GM18517 (cell line): ENCODE measurements around the gene GPR143.

Experiments used
- ATAC-seq: cut with Tn5 transposase; IDR thresholded peaks from one replicate; pipeline ENCODE4 v1.9.1; 2021; ENCODE audit warnings: mild to moderate bottlenecking, moderate library complexity; ENCODE audit not compliant: unreplicated experiment

The GPR143 gene

DNA sequence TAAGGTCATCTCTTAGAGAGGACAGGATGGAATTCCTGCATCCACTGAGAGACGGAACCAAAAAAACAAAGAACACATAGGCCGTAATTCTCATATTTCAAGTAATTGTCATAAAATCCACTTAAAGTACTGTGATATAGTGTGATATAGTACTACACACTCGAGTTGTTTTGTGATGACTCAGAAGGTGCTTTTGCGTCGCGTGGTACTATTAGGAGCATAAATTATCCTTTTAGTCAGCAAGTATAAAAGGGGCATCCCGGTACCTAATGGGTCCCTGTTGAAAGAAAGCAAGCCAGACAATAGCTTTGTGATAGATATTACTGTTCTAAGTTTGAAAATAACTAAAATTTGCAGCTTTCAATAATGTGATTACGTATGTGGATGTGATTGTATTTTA, 55.3 kb downstream of the GPR143 start:
- ATAC-seq, result no peak

DNA sequence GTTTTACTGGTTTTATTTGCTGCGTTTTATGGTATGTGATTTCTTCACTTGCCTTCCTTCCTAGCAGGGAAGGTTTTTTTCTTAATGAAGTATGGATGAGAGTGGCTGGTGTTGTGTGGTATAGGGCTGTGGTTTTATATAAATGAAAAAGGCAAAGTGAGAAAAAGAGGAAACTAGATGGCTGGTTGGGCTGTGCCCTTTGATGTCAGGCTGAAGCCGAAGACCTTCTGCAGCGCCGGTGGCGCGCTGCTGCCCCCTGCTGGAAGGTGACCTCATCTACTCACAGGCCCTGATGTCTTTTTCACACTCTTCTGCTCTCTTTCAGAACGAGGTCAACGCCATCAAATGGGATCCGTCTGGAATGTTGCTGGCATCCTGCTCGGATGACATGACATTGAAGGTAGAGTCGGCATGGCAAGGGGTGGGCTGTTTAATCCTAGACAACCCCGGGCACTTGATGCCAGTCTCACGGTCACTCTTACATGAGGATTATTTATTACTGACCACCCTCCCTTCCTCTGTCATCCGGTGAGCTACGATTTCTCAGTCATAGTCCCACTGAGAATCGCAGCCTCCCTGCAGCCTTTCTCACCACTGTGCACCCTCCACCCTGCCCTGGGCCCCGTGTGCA, 56.6 kb downstream of the GPR143 start:
- peak; percentile 72 for ATAC-seq

DNA sequence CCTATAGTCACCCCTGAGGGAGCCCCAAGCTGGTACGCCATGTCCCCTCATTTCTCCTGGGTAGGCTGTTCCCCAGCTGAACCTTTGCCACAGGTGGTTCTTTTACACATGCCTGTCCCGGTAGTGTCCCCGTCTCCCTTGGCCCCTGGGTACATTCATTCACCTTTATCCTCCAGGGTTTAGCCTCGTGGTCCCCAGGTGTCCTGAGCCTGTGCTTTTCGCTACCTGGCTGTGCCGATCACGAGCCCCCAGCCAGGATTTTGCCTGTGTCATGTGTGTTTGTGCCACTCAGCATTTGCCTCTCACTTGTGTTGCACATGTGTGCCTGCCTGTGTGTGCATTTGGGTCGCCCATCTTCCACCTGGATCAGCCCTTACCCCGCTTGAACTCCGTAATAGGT, 57.6 kb downstream of the GPR143 start:
- no peak for ATAC-seq

DNA sequence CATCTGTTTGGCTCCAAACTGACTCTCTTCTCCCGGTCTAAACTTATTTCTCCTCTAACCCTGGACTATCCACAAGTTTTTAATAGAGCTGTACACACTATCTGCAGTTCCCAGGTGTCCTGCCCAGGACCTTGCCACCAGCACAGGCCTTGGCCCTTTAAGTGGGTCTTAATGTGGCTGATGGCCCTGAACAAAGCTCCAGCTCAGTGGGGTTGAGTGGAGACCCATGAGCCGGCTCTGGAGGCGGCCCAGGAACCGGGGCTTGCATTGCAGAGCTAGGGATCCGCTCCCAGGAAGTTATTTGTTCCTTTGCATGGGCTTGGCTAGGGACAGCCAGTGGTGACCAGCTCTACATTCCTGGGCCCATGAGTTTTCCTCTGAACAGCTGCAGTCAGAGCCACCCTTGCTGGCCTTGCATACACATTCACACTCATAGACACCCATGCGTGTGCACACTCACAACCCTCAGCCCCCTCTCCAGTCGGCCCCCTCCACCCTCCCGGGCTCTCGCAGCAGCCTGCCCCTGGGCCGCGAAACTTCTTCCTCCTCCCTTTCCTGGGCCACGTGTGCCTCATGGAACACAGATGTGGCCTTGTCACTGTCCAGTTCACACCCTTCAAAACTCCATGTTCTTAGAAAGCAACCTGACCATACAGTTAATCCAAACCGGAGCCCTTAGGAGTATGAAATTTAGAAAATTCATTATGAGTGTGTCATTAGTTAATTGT, 58.2 kb downstream of the GPR143 start:
- no peak for ATAC-seq

DNA sequence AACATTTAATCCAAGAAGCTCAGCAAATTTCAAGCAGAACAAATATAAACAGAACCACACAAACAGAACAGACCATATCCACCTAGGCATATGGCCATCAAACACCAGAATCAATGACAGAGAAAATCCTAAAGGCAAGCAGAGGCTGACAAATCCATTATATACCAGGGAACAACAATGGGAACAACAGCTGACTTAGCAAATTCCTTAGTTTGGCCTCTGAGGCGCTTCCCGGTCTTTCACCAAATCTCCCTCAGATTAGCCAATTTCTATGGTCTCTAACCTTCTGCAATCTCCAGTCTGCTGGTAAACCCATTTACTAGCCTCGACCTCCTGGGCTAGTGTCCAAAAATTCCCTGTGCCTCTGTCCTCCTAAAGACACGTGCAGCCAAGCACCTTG, 59.2 kb downstream of the GPR143 start:
- no peak for ATAC-seq

DNA sequence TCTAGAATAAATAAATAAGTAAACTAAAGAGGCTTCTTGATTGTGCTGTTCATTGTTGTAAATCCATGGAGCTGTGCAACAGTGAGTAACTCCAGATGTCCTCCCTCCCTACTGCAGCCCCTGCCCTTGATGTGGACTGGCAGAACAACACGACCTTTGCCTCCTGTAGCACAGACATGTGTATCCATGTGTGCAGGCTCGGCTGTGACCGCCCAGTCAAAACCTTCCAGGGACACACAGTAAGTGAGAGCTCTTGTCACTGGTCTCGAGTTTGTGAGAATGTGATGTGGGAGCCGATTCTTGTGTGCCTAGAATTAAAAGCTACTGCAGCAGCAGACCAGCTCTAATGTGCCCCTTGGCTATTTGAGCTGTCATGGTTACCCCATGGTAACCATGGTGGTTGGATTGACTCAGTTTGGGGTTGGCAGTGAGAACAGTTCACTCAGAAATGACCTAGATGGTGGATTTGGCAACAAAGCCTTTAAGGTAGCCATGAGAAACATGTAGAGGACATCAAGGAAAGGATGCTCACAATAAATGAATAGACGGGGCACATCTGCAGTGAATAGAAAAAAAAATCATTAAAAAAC, 60.7 kb downstream of the GPR143 start:
- no peak for ATAC-seq

DNA sequence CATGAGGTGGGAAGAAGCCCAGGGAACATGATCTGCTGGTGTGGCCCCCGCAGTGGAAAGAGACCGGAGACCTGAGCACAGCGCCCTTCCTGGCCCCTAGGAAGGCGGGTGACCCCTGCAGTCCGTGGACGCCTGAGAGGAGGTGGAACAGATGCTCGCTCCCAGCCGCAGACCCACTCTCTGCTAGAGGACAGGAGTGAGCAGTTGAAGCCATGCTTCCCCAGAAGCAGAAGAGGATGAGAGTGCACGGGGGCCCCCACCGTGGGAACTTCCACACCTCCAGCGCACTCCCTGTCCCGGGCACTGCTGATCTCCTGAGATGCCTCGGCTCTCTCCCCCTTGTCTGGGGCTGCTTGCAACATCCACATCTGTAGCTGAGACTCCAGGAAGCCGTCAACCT, 62.2 kb downstream of the GPR143 start:
- no peak for ATAC-seq

DNA sequence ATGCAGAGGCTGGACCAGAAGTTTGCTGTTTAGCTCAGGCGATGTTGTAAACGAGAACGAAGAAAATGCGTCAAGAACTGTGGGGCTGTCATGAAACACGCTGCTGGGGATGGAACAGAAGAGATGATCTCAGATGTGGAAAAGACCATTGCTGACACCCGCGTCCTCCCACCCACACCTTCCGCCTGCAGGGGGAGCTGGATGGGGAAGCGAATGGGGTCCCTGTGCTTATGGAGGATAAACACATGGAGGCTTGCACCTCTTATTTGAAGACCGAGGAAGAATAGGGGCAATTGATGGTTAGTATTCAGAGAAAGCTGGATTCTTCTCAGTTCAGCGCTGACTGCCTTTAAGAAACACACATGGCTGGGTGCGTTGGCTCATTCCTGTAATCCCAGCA, 63.9 kb downstream of the GPR143 start:
- no peak for ATAC-seq

DNA sequence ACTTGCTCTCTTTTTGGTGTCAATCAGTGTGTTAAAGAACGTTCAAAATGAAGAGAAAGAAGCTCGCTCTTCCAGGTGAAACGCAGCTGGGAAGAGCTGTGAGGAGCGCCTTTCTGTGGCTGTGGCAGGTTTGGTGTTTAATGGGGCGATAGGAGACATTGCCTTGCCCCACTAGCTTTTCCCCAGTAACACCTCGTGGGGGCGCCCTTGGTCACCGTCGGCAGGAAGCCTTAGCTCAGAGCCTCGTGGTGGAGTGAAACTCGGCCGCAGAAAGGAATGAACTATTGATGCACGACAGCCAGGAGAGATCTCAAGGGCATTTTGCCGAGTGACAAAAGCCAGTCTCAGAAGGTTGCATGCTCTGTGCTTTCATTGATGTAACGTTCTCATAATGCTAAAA, 65.1 kb downstream of the GPR143 start:
- ATAC-seq, result no peak

DNA sequence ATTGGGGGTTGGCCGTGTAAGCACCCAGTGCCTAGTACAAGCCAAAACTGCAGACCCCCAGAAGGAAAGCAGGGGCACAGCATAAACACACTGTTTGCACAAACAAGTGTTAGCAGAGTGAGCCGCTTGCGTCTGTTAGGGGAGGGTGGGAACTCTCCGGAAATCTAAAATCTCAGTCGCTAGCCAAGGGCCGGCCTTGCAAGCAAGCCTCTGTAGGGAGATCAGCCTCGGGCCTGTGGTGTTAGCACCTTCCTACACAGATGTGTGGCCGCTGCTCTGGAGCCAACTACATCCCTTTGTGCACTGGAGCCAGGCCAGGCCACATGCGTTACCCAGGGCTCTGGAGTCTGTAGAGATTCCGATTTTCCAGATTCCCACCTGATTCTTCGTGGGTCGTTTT, 67.1 kb downstream of the GPR143 start:
- no peak for ATAC-seq

DNA sequence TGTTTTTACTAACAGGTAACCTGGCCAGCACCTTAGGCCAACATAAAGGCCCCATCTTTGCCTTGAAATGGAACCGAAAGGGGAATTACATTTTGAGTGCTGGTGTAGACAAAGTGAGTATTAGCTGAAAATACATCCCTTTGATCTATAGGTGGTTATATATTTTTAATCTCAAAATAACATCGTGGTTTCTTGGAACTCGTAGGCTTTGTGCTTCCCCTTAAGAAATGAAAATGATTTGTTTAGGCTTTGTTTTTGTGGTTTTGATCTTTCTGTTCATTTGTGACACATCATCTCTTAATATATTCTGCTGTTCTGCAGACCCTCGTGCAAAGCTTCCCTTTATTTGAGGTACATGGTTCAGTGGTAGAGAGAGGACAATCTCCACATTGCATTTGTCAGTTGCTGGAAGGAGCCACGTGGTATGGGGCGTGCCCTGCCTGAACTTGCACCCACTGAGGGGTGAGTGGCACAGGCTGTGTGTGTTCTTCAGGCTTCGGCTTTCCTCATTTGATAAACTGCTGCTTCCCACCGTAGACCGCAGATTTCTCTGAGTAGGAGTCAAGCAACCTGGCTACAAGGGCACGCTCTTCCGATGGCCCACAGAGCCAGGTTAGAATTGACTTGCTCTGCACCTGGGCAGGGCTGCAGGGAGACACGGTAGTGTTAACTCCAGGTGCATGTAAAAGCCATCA, 72.2 kb downstream of the GPR143 start:
- no peak for ATAC-seq

DNA sequence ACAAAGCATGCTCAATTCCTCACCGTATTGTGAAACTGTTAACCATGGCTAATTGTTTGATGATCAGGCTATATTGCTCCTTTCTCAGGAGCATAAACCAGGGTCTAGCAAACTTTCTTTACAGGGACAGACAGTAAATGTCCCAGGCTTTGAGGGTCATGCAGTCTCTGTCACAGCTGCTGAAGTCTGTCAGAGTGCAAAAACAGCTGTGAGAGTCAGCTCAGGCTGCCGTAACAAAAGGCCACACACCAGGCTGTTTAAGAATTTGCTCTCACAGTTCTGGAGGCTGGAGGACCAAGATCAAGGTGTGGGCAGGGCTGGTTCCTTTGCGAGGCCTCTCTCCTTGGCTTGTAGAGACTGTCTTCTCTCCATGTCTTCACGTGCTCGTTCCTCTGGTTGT, 75.6 kb downstream of the GPR143 start:
- ATAC-seq, result no peak

DNA sequence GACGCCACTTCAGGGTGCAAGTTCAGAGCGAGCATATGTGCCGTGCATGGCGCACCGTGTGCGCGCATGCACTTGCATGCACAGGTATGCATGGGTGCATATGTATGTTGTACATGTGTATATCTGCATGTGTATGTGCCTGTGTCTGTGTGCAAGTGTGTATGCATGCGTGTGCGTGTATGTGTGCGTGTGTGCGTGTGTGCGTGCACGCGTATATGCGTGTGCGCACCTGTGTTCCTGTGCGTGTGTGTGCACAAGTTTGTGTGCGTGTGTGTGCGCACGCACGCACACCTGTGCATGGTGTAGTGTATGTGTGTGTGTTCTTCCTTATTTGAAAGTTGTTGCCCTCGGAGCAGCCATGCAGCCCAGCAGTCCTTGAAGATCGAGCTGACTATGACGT, 76.8 kb downstream of the GPR143 start:
- no peak for ATAC-seq

DNA sequence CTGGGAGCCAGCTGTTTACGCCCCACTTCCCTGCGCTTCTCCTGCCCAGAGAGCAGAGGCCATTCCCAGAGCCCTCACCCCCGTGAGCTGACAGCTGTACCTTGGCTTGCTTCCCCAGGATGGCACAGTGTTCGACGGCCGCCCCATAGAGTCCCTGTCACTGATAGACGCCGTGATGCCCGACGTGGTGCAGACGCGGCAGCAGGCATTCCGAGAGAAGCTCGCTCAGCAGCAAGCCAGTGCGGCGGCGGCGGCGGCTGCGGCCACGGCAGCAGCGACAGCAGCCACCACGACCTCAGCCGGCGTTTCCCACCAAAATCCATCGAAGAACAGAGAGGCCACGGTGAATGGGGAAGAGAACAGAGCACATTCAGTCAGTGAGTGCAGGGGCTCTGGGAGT, 77.7 kb downstream of the GPR143 start:
- ATAC-seq, result no peak

DNA sequence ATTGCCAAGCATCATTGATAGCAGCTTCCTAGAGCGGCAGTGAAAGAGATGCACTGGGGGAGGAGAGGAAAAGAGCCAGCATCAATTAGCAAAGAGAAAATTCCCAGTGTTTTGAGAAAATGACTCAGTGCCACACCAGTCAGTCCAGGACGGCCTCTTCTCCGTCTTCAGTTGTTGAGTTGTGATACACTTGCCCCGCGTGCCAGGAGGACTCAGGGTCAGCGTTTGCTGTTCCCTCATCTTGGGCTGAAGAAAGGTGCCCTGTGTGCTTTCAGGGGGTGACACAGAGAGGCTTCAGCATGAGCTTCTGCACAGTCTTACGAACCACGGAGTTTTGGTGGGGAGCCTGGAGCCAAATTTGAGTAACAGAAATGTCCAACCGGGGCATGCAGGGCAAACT, 82.3 kb downstream of the GPR143 start:
- ATAC-seq, result no peak

DNA sequence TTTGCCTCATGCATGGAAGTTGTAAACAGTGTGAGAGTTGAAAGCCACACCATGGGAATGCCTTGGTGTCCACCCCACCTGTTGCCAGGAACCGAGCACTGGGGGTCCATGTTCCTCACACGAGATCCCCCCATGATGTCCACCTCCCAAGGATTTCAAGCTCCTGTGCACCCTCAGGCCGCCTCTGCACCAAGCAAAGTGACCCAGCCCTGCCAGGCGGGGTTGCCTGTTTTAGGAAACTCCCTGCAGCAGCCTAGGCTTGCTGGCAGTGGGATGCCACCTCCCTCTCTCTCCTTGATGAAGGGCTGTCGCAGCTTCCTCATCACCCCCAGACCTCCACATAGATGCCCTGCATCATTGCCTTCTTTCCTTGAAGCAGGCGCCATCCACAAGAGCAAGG, 82.8 kb downstream of the GPR143 start:
- ATAC-seq, result no peak

DNA sequence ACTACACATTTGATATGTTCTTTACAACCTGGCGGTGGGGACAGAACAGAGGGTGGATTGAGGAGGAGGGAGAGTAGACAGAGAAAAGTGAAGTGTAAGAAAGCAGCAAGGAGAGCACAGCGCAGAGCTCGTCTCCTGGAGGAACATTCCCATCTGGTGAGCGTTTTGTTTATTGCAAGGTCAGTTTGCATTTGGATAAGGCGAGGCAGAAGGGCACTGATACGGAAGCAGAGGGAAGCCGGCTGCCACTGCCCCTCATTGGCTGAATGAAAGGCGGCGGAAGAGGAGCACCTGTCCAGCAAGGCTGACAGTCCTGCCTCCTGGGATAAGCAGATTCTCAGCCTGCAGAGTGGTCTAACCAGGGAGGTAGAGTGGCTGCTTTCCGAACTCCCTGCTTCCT, 83.2 kb downstream of the GPR143 start:
- no peak for ATAC-seq

DNA sequence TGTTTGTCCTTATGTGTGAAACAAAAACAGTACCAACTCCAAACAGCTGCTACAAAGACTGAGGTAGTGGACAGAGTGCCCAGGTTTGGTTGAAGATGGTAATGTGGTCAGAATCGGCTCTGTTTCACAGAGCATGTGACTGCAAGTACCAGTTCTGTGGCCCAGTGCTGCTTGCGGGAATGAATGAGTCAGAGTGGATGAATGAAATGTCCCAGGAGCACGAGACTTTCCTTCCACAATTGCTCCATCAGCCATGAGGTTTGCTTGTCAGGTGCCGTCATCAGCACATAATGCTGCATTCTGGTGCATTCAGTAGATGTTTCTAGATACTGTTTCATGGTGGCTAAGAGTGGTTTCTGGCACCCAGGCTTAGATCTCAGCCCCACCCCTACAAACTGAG, 84.2 kb downstream of the GPR143 start:
- ATAC-seq, result no peak

DNA sequence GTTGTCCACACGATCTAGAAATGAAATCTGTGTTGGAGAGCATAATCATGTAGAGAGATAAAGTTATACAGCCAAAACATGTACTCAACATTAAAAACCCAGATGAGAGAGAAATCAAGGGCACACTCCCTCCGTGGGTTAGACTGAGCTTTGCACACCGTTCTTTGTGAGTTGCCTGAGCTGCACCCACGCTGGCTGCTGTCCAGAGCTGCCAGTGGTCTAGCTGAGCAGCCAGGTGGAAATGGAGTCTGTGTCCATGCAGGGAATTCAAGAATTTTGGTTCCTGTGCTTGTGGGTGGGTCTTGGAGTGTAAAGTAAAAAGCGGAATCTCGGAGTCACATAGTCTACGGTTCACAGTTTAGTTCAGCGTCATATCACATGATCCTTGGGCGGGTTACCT, 84.6 kb downstream of the GPR143 start:
- ATAC-seq, result no peak

DNA sequence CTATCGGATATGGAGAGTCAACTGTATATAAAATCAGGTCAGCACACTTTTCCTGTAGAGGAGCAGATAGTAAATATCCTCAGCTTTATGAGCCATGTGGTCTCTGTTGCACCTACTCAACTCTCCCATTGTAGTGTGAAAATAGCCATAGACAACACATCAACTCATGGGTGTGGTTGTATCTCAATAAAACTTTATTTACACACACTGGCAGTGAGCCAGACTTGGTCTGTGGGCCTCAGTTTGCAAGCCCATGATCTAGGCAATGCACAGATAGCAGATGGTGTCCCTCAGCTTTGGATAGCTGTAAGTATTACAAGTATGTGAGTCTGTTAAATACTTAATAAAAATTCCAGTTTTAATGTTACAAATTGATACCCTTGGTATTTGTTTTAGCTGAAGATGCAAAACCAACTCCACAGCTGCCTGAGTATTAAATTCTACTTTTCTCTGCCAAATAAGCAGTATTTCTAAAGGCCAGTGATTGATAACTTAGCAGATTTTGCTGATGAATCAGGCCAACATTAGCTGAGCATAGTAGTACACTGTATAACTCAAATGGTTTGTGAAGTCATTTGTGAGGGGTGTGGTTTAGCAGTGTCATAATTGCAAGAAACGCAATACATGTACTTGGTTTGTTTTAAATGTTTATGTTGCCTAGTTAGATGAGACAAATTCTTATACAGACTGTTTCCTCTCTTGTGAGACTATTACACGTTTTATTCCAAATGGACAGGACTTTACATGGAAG, 87.3 kb downstream of the GPR143 start:
- ATAC-seq, result no peak

DNA sequence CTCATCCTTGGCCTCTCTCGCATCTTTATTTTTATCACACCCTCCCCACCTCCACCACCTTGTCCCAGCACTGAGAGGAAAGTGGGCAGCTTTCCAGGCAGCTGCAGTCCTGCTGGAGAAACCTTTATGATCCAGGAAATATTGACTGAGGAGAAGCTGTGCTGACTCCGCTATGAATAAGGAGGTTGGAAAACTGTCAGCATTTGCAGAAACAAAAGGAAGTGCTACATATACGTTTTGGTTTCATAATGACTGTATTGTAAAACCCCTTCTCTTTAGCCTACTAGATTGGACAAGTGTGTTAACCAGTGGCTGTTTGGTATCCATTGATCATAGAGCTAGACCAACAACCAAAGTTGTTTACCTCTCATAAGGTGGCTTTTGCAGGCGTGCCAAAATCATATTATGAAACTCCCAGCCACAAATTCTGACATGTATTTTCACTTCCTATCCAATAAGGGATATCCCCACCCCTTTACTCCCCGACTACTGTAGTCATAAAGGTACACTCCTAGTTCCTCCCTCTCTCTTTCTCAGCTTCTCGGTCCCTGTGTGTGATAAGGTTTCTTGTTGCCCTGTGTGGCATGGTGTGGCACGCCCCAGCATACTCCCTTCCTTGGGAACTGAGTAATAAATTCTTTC, 88.4 kb downstream of the GPR143 start:
- ATAC-seq, result peak; percentile 99
